Islet of Langerhans (tissue), 1 donor: ENCODE data around the gene MSL3.

ENCODE experiments used
- FAIRE-seq: peaks from one replicate; lab custom pipeline; 2011; peaks lifted over from hg19 to GRCh38; lab: Jason Lieb, UNC

Gene MSL3

DNA sequence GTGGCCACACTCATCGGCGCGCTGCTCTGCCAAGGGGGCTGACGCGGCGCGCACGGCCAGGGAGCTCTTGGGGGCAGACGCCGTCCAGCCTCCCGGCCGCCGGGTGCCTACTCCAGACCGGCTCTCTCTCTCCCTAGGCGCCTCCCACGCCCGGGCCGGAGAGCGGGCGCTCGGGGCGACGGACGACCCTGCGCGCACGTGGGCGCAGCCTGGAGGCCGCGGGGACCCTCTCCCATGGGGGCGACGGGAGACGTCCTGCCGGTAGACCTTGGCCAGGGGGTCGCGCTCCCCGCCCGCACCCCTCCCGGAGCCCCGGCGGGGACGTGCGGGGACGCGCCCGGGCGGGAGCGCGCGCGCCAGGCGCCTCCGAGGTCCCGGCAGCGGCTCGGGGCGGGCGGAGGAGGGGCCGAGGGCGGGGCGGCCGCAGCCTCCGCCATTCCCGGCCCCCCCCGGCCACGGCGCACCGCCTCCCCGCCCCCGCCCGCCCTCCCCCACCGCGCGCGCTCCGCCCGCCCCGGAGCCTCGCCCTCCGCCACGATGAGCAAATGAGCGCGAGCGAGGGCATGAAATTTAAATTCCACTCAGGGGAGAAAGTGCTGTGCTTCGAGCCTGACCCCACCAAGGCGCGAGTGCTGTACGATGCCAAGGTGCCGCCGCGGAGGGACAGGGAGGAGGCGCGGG is at the start of gene MSL3:
Gene MSL3, plus strand, starts transcription at position 519 of the 681 bp plus-strand sequence. Its CDS starts 27 bp downstream, at position 546.
- FAIRE-seq: no peak

DNA sequence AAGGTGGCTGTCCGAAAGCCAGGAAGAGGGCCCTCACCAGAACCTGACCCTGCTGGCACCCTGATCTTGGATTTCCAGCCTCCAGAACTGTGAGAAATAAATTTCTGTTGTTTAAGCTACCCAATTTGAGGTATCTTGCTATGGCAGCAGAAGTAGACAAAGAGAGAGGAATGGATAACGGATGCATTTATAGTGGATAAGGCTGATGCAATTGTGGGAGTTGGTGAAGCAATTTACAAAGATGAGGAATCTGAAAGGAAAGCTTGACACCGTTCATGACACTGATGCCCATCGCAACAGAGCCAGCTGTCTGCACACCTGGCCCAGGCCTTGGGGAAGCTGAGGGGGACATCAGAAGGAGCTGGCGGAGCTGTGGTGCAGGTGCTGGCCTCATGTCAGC is 35.7 kb upstream of the MSL3 start:
- no peak for FAIRE-seq

DNA sequence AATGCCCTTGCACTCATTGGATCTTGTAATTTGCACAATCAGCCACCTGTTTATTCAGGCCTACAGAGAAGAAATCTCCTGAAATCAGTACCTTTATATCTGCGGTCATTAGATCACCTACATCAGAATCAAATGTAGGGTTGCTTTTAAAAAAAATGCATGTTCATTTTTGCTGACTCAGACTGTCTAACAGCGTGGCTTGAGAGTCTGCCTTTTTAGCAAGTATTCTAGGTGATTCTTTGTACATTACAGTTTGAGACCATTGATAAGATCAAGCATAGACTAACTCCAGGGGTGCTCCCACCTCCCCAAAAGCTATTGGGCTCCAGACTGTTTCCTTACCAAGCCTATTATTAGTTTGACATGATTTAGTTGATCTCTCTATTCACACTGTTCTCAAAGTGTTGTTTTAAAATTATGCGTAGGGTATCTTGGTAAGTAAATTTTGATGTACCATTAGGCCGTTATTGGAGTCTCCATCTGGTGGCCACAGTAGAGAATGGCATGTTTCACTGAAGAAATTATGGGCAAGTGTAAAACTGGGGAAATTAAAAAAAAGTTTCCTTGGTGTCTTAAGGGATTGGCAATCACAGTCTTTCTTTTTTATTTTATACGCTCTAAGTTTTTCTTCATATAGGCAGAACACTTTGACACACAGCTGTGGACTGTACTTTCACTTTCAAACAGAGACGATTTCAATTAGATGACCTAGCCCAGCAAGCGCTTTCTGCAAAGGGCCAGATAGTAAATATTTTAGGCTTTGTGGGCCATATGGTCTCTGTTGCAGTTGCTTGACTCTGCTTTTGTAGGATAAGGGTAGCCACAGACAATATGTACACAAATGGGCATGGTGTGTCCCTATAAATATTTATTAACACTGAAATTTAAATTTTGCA is 33.7 kb upstream of the MSL3 start:
- peak; percentile 82 for FAIRE-seq

DNA sequence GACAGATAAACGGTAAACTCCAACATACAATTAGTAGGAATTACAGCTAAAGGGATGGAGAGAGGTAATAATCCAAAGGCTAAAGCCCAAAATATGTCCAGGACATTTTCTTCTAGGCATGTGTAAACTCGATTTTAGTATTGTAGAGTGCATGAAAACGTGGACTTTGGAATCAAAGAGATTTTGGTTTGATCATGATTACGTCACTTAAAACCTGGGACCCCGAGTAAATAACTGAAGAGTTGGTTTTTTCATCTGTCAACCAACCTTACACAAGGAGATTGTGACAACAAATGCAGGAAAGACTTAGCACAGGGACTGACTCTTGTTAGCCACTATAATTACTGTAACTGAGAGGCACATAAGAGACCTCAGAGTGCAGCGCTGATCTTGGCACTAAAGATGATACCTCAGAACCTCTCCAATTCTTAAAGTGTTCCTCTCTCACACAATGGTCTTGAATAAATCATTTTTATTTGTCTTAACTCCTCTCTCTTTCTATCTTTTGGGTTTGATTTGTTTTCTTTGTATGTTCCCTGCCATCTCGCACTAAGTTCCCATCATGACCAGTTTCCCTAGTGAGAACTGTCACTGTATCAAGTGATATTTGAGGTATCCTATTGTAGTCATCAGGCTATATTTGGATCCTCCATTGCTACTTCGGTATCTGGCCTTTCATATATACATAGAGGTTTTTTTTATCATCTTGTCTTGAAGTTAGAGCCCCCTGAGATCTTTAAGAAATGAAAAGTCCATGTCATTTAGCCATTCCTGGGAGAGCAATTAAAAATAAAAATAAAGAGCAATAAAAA is 32.2 kb upstream of the MSL3 start:
- FAIRE-seq: no peak

- FAIRE-seq: no peak
Observed at GRCh38 chrX:11728556-11728955, 29.5 kb upstream of the MSL3 start.

DNA sequence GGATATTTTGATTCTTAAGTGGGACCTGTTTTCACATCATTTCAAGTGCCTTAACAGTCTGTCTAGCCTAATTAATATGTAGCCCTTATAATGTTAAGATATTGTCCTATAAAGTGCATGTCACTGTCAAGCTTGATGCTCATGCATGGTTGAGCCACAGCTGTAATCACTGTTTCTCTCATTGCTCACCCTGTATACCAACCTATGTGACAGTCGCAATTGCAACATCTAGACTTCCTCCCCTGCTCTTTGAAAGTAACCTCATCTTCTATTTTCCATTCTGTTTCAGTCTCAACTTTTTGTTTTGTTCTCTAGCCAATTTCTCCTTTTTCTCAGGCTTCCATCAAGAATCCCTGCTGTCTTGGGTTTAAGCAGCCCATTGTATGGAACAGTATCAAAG is 24.4 kb upstream of the MSL3 start:
- no peak for FAIRE-seq

DNA sequence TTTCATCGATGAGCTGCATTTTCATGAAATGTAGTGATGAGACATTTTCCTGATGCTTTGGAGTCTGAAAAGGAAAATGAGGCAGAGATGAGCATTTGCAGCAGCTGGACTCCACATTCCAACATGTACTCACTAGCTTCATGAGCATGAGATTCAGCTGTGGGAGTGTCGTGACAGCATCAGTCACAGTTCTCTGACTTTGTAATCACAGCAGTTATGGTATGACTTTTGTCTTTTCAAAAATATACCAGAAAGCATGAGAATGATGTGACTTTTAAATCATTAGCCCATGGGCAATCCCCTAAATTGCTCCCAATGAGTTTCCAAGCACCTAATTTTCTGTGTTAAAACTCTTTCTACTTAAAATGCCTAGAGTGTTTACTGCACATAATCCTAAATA is 18.3 kb upstream of the MSL3 start:
- FAIRE-seq: no peak

DNA sequence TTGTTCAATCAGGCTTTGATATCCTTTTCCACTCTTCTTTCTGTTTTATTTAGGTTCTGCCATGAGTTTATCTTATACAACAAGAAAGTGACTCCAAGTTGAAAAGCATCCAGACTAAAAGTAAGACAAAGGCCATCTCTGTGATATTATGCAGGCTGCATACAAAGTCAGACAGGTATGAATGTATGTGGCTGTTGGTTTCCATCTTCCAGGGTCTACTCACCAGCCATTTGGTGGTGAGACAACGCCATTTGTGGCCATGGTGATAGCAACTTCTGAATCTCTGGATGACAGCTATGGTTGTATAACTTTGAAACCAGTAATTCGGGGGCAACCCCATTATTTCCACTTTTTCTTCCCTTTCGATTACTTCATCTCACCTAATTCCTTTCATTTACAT is 17.2 kb upstream of the MSL3 start:
- FAIRE-seq: no peak

DNA sequence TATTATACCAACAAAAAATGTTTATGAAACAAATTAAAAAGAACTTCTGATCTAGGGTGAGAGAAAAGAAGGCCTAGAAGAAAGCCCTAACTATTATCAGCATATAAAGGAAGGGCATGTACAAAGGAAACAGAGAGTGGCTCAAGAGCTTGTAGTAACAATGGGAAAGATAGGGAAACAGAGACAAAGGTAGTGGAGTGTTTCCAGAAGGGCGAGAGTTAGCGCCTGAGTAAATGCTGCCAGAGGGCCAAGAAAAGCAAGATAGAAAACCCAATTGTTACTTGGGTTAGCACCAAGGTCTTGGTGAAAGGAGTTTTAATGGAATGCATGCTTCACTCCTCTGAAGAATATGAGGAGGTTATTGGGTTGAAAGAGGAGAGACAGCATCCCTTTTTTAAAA is 16.5 kb upstream of the MSL3 start:
- FAIRE-seq: no peak

GRCh38 chrX:11745881-11746280 is 12.2 kb upstream of the MSL3 start:
- no peak for FAIRE-seq

GRCh38 chrX:11750046-11750445 is 8.0 kb upstream of the MSL3 start:
- no peak for FAIRE-seq

DNA sequence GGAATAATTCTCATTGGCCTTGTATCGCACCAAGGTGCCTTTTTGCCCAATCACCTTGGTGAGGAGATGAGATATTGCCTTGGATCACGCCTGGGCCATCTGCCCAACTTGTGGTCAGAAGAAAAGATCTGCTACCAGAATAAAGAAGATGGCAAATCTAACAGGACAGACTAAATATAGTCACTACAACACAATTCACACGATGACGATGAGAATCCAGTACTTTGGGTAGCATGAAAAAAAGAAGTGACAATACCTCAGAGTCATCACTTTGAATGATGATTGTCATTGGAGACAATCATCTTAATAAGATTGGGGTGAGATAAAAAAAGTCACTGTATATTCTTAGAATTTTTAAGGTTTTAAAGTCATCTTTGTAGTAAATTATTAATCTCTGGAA is 7.3 kb upstream of the MSL3 start:
- no peak for FAIRE-seq

- no peak for FAIRE-seq
Observed at GRCh38 chrX:11751261-11751660, 6.8 kb upstream of the MSL3 start.

DNA sequence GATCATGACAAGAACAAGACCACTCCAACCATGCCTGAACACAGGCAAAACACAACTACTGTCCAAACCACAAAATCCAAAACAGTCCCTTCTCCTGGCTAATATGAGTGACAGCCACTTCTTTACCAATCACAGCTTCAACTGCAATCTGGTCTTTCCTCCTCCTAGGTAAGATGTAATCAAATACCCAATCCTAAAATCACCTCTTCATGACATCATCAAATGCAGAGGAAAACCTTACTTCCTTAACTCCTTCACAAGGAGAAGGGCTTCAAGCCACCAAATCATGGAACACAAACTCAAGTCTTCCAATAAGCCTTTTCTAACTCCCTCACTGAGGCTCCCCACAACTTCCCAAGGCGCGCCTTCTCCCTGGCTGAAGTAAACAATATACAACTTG is 4.4 kb upstream of the MSL3 start:
- FAIRE-seq: no peak

GRCh38 chrX:11754958-11755645 is 2.9 kb upstream of the MSL3 start:
- FAIRE-seq: no peak

GRCh38 chrX:11755724-11756123 is 2.3 kb upstream of the MSL3 start:
- FAIRE-seq: no peak

GRCh38 chrX:11756354-11757318 is 1.4 kb upstream of the MSL3 start:
- FAIRE-seq: no peak

- FAIRE-seq: no peak
Observed at GRCh38 chrX:11757397-11757718, 679 bp upstream of the MSL3 start.

GRCh38 chrX:11758400-11759171 is 549 bp downstream of the MSL3 start:
- no peak for FAIRE-seq

GRCh38 chrX:11759172-11759460 is 1.1 kb downstream of the MSL3 start:
- no peak for FAIRE-seq
